ENCODE data around the gene INPP5A.

The INPP5A gene

DNA sequence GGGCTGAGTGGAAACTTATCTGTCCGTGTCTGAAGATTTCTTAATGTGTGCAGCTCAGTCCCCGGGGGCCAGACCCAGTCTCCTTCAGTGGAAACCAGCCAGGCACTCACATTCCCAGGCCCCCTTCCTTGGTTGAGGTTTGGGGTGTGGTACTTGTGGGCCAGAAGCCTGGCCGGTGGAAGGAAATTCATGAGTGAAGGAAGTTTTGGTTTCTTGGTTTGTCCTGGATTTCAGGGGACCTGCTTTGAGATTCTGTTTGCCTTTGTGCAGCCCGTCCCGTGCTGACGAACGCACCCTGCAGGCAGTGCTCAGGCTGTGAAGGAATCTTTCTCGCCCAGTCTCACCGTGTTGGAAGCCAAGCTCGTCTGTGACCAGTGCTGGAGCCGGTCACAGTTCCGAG is 2.9 kb downstream of the INPP5A start:
- TF ChIP-seq PAX5 (IDR thresholded peaks at IDR 0.05; ENCODE audit: insufficient read depth, low read length, severe bottlenecking) (no peak), TAF1 (IDR thresholded peaks at IDR 0.05; ENCODE audit: low read depth, low read length) (no peak), POU2F2 (IDR thresholded peaks at IDR 0.05; ENCODE audit: low read depth, low read length) (no peak), SPI1 (IDR thresholded peaks at IDR 0.05; ENCODE audit: low read depth, low read length) (no peak), POLR2AphosphoS5 (IDR thresholded peaks at IDR 0.05; ENCODE audit: low read depth, low read length) (no peak), POLR2A (IDR thresholded peaks at IDR 0.05; ENCODE audit: low read depth, low read length) (no peak)
- DNase-seq (ENCODE audit: insufficient read length, low spot score) = no peak
- FAIRE-seq = peak; percentile 75

DNA sequence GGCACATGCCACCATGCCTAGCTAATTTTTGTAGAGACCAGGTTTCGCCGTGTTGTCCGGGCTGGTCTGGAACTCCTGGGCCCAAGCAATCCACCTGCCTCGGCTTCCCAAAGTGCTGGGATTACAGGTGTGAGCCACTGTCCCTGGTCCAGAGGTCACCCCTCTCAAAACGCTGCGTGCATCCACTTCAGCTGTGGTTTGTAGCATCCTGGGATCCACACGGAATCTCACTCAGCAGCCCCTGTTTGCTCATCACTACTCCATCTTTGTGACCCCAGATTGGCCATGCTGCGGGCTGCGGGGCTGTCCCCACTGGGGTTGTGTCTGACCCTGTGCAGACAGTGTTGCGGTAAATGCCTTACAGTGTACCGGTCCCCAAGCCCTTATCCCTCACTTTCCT is 3.5 kb downstream of the INPP5A start:
- TF ChIP-seq PAX5 (IDR thresholded peaks at IDR 0.05; ENCODE audit: insufficient read depth, low read length, severe bottlenecking) = no peak
- no peak for TF ChIP-seq POLR2A (IDR thresholded peaks at IDR 0.05; ENCODE audit: low read depth, low read length)
- TF ChIP-seq POLR2AphosphoS5 (IDR thresholded peaks at IDR 0.05; ENCODE audit: low read depth, low read length) = no peak
- no peak for TF ChIP-seq TAF1 (IDR thresholded peaks at IDR 0.05; ENCODE audit: low read depth, low read length)
- TF ChIP-seq POU2F2 (IDR thresholded peaks at IDR 0.05; ENCODE audit: low read depth, low read length) = no peak
- TF ChIP-seq SPI1 (IDR thresholded peaks at IDR 0.05; ENCODE audit: low read depth, low read length) = no peak
- FAIRE-seq = no peak
- no peak for DNase-seq (ENCODE audit: insufficient read length, low spot score)

DNA sequence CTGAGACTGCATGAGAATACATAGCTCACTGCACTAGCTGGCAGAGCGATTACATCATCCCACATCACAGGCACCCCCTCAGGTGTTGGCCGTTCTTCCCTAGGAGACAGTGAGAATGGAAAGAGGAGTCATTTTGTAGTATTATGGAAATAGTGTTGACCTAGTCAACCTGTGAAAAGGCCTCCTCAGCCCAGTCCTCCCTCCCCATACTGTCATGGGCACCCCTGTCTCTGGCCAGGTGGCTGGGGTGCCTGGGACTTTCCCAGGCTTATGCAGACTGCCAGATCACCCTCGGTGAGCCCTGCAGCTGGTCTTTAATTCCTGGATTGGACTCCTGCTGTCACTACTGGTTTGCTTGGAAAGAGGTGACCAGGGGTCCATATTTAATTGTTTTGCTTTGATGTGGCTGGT is 4.0 kb downstream of the INPP5A start:
- TF ChIP-seq TAF1 (IDR thresholded peaks at IDR 0.05; ENCODE audit: low read depth, low read length) (no peak), PAX5 (IDR thresholded peaks at IDR 0.05; ENCODE audit: insufficient read depth, low read length, severe bottlenecking) (no peak), POU2F2 (IDR thresholded peaks at IDR 0.05; ENCODE audit: low read depth, low read length) (no peak), POLR2A (IDR thresholded peaks at IDR 0.05; ENCODE audit: low read depth, low read length) (no peak), SPI1 (IDR thresholded peaks at IDR 0.05; ENCODE audit: low read depth, low read length) (no peak), POLR2AphosphoS5 (IDR thresholded peaks at IDR 0.05; ENCODE audit: low read depth, low read length) (no peak)
- DNase-seq (ENCODE audit: insufficient read length, low spot score) (no peak), FAIRE-seq (peak; percentile 78)

DNA sequence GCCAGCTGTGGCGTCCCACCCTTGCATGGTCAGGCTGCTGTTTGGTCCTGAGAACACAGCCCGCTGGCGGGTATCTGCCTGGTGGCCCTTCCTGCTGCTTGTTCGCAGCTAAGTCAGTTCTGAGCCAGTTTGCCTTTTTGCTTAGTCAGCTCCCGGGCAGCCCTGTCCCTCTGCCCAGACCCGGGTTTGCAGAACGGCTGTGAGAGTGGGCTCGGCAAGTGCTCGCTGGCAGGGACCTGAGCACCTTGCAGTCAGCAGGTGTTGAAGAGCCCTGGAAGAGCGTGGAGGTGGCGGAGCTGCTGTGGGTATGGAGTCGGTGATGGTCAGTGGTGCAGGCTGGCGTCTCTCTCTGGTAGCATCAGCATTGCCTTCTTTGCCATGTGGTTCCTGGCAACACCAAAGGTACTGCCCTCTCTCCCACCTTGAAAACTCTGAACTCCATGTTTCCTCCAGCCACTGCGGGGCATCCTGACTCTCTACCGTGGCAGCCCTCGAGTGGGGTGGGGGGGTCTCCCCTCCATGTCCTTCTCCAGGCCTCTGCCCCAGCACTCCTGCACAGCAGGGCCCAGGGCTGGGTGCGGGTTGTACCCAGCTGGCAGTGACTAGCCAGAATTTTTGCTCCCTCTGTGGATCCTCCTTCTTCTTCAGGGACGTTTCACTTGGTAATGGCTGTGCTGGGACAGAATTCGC is 4.6 kb downstream of the INPP5A start:
- no peak for FAIRE-seq
- DNase-seq (ENCODE audit: insufficient read length, low spot score) = no peak
- TF ChIP-seq POLR2A (IDR thresholded peaks at IDR 0.05; ENCODE audit: low read depth, low read length) (no peak), TAF1 (IDR thresholded peaks at IDR 0.05; ENCODE audit: low read depth, low read length) (no peak), POLR2AphosphoS5 (IDR thresholded peaks at IDR 0.05; ENCODE audit: low read depth, low read length) (no peak), POU2F2 (IDR thresholded peaks at IDR 0.05; ENCODE audit: low read depth, low read length) (no peak)

DNA sequence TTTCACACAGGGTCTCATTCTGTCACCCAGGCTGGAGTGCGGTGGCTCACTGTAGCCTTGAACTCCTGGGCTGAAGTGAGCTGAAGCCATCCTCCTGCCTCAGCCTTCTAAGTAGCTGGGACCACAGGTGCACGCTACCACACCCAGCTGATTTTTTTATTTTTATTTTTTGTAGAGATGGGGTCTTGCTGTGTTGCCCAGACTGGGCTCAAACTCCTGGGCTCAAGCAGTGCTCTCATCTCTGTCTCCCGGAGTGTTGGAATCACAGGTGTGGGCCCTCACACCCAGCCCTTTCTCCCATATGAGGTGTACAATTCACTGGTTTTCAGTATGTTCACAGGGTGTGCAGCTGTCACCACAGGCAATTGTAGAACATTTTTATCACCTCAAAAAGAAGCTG is 5.2 kb downstream of the INPP5A start:
- no peak for TF ChIP-seq POLR2AphosphoS5 (IDR thresholded peaks at IDR 0.05; ENCODE audit: low read depth, low read length)
- no peak for TF ChIP-seq POU2F2 (IDR thresholded peaks at IDR 0.05; ENCODE audit: low read depth, low read length)
- no peak for TF ChIP-seq POLR2A (IDR thresholded peaks at IDR 0.05; ENCODE audit: low read depth, low read length)
- no peak for TF ChIP-seq PAX5 (IDR thresholded peaks at IDR 0.05; ENCODE audit: insufficient read depth, low read length, severe bottlenecking)
- no peak for TF ChIP-seq TAF1 (IDR thresholded peaks at IDR 0.05; ENCODE audit: low read depth, low read length)
- TF ChIP-seq SPI1 (IDR thresholded peaks at IDR 0.05; ENCODE audit: low read depth, low read length) = no peak
- DNase-seq (ENCODE audit: insufficient read length, low spot score) (no peak), FAIRE-seq (no peak)

DNA sequence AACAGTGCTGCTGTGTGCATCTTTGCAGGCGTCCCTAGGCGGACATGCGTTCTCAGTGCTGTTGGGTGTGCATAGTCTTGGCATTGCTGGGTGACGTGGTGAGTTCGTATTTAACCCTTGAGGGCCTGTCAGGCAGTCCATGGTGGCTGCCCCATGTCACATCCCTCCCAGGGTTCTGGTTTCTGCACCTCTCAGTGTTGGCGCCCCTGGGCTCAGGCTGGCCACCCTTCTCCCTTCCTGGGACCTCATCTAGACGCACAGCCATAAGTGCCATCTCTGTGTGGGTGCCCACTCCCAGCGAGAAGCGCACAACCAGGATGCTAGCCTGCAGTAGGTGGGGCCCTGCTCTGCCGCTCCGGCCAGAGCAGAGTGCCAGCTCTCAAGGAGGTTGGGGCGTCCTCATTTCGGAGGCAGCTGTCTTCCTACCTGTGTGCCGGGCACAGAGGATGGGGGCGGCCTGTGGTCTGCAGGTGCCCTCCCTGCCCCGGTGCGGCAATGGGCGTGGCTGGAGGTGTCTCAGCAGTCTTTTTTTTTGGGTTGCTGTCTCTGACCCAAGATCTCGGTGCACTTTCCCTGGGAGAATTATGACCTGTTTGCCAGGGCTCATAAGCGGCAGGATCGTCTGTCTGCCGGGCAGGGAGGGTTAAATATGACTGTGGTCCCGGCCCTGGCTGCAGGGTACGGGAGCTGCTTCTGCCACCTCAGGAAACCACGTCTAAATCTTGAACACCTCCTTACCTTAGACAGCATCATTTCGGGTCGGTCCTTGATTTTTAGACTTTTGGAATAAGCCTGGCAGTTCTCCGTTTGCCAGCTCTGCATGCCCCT is 6.5 kb downstream of the INPP5A start:
- no peak for TF ChIP-seq TAF1 (IDR thresholded peaks at IDR 0.05; ENCODE audit: low read depth, low read length)
- TF ChIP-seq POLR2A (IDR thresholded peaks at IDR 0.05; ENCODE audit: low read depth, low read length) = no peak
- no peak for TF ChIP-seq POLR2AphosphoS5 (IDR thresholded peaks at IDR 0.05; ENCODE audit: low read depth, low read length)
- no peak for TF ChIP-seq POU2F2 (IDR thresholded peaks at IDR 0.05; ENCODE audit: low read depth, low read length)
- no peak for TF ChIP-seq SPI1 (IDR thresholded peaks at IDR 0.05; ENCODE audit: low read depth, low read length)
- TF ChIP-seq PAX5 (IDR thresholded peaks at IDR 0.05; ENCODE audit: insufficient read depth, low read length, severe bottlenecking) = no peak
- no peak for DNase-seq (ENCODE audit: insufficient read length, low spot score)
- FAIRE-seq = peak; percentile 66

DNA sequence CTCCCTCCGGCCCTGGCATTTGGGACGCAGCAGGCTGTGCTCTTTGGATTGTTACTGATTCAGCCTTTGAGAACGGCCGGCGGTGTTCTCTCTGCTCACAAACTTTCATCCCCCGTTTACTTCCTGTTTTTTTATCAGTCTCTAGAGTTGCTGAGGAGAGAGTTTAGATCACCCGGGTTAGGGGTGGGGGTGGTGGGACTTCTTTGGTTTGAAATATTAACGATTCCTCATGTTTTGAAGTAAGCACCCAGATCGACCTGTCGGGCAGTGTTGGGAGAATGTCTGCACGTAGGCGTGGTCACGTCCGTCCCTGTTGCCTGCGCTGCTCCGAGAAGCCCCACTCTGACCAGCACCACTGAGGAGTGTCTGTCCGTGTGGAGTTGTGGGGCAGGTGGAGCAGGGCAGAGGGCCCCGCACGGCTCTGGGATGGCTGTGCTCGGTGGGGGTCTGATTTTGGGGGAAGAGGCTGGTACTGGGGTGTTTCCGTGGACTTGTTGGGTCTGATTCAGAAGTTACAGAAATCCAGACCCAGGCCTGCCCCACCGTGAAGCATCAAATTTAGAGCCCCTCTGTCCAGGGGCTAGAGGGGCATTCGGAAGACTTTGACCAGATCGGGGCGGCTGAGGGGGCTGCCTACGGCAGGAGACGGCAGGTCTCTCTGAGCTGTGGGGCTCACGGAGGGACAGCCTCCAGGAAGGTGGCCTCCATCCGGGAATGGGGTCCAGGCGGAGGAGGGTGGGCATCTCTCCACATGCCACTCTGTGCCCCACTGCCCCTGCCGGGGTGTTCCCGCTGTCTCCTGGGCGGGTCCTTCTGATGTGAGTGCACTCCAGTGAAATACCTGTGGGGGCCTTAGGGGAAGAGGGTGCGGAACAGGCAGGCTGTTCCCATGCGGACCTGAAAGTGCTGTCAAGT is 7.4 kb downstream of the INPP5A start:
- no peak for DNase-seq (ENCODE audit: insufficient read length, low spot score)
- peak; percentile 78 for FAIRE-seq
- no peak for TF ChIP-seq POLR2AphosphoS5 (IDR thresholded peaks at IDR 0.05; ENCODE audit: low read depth, low read length)
- no peak for TF ChIP-seq TAF1 (IDR thresholded peaks at IDR 0.05; ENCODE audit: low read depth, low read length)
- TF ChIP-seq POU2F2 (IDR thresholded peaks at IDR 0.05; ENCODE audit: low read depth, low read length) = no peak
- no peak for TF ChIP-seq SPI1 (IDR thresholded peaks at IDR 0.05; ENCODE audit: low read depth, low read length)
- no peak for TF ChIP-seq POLR2A (IDR thresholded peaks at IDR 0.05; ENCODE audit: low read depth, low read length)
- no peak for TF ChIP-seq PAX5 (IDR thresholded peaks at IDR 0.05; ENCODE audit: insufficient read depth, low read length, severe bottlenecking)

DNA sequence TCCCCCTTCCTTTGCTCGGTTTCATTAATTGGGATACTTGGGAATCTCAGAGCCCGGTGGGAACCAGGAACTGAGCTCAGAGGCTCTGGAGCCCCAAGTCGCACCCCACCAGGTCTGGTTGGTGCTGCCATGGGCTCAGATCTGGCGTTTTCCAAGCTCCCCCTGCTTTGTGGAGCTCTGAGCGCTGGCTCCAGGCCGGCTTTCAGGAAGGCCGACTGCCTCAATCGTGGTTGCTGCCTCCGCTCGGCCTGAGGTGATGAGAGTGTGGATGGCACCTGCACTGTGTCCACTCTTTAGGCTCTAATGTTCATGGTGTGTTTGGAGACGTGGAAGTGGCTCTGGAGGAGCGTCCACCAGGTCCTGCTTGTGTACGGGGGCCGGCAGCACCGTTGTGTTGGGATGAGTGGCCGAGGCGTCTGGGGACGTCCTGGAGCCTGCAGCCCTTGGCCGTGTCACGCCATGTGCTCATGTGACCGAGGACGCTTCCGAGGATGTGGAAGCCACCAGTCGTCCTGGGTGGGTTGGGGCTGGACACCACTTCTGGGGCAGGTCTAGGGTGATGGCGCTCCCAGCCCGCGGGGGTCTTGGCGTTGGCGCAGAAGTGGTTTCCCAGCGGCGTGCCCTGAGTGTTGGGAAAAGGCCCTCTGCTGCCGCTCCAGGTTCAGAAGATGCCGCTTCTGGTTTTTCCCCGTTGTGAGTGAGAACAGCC is 8.2 kb downstream of the INPP5A start:
- DNase-seq (ENCODE audit: insufficient read length, low spot score) (no peak), FAIRE-seq (no peak)
- TF ChIP-seq POLR2AphosphoS5 (IDR thresholded peaks at IDR 0.05; ENCODE audit: low read depth, low read length) (no peak), PAX5 (IDR thresholded peaks at IDR 0.05; ENCODE audit: insufficient read depth, low read length, severe bottlenecking) (no peak), TAF1 (IDR thresholded peaks at IDR 0.05; ENCODE audit: low read depth, low read length) (no peak), POU2F2 (IDR thresholded peaks at IDR 0.05; ENCODE audit: low read depth, low read length) (no peak), SPI1 (IDR thresholded peaks at IDR 0.05; ENCODE audit: low read depth, low read length) (no peak), POLR2A (IDR thresholded peaks at IDR 0.05; ENCODE audit: low read depth, low read length) (no peak)
